NCI-H446 (cell line): ENCODE measurements around the gene TMPRSS5.
"Not testable (repeated sequence)": the region's sequence is repeated elsewhere in the genome, so short reads cannot be mapped to it uniquely, and the experiment has no call there.

ENCODE experiments used
- DNase-seq, 2 experiments: peaks; one replicate each; lab custom pipeline; 2025; lab: John Stamatoyannopoulos, UW

Gene TMPRSS5

DNA sequence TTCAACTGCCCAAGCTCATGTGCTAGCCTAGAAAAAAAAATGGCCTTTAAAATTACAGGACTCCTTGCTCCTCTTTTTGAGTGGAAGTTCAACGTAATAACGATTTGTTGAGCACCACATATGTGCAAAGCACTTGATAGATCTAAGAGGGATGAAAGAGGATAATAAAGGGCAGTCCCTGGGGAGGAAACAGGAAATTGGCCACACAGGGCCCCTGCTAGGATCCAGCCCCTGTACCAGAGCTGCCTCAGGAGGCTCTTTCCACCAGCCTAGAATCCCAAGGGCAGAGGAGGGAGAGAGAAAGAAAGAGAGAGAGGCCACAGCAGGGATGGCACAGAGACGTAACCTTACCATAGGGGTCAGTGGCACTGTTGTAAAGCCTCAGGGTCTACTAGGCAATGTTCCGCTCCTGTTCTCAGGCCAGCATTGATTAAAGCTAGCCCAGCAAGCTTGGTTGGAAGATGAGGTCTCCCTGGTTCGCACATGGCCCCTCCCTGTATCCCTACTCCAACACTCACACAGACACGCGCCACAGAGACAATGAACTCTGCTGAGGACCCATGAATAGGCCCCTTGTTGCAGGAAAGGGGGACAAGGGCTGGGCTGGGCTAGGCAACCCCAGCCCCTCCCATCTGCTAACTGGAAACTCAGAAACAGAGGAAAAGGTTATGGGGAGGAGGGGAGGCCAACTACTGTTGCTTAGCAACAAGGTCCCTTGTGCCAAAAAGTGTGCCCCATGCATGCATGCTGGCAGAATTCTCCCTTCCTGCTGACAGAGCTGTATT, at the start of gene TMPRSS5:
Gene TMPRSS5, minus strand, starts transcription at position 438 of the 785 bp plus-strand sequence. Its CDS starts 84 bp downstream, at position 354.
- no peak for DNase-seq

DNA sequence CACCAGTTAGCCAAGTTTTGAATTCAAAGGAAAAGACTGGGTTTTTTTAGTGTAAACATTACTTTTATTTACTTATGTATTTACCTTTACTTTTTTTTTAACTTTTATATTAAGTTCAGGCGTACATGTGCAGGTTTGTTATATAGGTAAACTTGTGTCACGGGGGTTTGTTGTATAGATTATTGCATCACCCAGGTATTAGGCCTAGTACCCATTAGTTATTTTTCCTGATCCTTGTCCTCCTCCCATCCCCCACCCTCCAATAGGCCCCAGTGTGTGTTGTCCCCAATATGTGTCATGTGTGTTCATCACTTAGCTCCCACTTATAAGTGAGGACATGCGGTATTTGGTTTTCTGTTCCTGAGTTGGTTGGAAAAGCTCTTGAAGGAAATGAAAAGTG, 46.8 kb upstream of the TMPRSS5 start:
- no peak for DNase-seq

DNA sequence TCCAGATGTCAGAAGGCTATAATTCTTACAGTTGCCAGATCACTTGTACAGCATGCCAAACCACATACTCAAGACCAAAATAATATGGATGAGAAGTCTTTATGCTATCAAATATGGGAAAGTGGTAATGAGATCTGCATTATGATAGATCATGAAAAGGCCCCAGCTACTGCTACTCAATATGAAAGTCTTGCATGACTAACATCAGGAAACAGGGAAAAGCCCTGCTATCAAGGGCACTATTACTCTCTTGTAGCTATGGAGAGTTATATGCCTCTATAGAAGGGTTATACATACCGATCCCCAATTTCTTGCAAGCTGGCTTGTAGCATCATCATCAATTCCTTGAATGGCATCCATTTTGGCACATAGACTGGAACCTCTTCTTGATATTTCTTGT, 30.2 kb upstream of the TMPRSS5 start:
- no peak for DNase-seq

DNA sequence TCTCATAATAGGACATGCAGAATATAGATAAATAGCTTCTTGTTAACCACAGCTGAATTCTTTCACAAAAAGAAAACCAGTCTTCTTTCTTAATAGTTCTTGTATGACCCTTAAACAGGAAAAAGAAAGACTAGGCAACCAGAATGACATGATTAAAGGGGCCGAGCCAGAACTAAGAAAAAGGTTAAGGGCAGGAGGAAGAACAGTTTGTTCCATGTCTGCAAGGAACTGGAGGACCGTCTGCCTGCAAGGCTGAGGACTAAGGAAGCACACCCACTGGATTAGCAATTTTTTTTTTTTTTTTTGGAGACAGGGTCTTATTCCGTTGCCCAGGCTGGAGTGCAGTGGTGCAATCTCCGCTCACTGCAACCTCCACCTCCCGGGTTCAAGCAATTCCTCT, 26.0 kb upstream of the TMPRSS5 start:
- no peak for DNase-seq

DNA sequence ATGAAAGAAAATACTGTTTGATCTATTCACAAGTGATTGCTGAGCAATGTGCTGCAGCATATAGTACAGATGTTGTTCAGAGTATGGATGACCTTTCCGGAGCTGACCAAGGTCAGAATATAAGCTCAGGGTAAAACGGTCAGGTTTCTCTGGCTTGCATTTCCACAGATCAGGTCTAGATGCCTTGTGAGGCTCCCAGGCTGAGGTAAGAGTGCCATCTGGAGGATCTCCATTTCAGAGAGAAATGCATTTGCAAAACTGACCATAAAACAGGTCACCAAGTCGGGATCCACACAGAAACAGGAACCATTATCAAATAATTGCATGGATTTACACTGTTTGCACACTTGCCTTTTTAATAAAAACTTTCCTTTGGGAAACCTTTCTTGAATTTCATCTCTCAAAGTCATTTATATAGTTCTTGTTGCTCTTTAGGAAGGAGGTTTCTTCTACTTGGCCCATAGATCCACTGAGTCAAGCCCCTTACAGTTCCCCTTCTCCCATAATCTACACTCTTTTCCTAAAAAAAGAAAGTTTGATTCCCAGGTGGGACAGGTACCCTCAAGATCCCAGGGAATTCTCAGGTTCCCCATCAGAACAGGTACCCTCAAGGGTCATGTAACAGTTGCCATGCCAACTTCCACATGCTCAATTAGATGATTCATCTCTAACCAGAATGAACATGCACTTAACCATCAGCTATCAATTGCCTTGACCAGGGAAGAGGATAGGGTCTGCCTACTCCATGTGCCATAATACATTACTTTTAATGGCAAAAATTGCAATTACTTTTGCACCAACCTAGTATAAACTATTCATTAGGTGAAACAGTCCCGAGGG, 25.0 kb upstream of the TMPRSS5 start:
- DNase-seq, result peak in 1 of 2 experiments; percentile 41

DNA sequence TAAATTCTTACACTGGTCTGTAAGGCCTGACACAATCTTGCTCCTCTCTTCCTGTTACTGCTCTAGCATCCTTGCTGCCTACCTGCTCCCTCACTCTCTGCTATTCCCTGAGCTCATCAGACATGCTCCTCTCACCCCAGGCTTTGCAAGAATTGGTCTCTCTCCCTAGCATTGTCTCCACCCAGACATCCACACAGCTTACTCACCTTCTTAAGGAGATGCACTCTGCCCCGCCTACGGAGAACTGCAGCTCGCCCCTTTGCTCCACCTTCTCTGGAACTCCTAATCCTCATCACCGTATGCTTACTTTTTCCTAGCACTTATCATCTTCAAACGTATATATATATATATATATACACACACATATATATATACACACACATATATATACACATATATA, 23.3 kb upstream of the TMPRSS5 start:
- no peak for DNase-seq

DNA sequence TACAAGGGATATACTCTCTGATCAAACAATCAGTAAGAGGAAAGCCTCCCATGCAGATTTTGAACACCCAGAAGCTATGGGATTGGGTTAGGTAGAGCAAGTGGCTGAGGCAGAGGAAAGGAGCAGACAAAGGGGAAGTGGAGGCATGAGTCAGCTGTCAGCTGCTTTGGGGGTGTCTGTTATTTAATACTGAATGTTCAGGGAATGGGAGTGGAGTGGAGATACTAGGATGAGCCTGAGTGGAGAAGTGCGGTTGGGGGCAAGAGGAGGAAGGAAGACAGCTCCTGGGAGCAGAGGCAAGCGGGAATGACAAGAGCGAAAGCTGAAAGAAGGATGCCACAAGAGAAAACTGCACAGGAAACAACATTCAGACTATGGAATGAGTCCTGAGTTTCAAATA, 22.7 kb upstream of the TMPRSS5 start:
- no peak for DNase-seq

DNA sequence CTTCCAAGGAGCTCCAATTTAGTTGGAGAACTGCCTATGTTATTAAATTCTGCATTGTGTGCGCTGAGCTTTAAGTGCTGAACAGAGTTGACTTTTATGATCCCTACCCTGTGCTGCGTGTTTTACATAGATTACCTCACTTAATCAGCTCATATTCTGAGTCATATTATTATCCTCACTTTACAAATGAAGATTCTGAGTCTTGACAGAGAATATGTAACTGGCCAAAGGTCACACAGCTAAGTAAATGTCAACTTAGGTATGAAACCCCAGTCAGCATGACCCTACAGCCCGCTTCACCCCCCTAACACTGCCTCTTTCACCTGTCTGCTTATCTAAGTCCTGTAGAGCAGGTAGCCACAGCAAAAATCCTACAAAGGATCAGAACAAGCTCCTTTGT, 19.8 kb upstream of the TMPRSS5 start:
- no peak for DNase-seq

DNA sequence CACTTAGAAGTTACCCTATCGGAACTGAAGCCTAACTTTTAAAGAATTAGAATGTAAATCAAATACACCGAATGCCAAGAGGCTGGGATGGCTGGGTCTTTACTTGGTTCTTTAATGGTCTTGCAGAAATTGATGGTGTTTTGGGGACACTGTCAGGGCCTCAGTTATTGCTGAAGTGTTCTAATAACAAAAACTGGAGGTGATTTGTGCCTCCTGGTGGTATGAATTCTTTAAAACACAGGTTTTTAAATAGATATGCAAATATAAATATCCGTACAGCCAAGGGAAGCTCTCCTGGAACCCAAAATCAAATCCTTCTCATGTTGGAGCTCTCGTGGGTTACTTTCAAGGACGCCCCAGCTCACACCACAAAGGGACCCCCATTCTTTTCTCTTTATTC, 19.3 kb upstream of the TMPRSS5 start:
- no peak for DNase-seq

DNA sequence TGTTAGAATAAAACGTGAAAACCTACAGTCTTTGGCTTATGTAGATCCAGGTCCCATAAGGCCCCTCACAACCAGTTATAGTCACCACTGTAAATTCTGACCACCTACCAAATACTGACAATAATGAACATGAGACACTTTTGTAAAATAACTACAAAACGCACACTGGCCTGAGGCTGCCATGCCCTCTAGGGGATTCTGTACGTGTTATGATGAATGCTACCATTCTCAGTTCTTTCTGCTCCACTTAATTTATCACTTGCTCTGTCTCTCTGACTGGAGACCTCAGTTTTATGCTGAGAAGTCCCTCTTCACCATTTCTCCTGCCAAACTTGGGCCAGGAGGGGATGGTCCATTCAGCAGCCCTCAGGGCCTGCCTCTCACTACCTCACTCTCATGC, 18.7 kb upstream of the TMPRSS5 start:
- DNase-seq, result no peak

DNA sequence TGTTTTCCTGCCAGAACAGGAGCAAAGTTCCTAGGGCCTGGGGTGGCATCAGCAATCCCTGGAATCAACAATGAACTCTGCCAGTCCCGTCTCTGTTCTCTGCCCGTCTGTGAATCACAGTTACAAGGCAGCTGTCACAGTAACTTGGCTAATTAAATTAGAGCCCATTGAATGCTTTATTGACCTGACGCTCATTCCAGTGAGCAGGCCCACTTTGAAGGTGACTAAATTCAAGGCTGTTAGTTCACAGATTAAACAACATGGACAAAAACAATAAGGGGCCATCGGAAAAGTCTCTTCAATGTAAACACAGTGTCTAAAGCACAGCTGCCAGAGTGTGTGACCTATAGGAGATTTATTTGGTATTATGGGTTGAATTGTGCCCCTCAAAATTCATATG, 17.7 kb upstream of the TMPRSS5 start:
- DNase-seq, result peak in 1 of 2 experiments; percentile 25

DNA sequence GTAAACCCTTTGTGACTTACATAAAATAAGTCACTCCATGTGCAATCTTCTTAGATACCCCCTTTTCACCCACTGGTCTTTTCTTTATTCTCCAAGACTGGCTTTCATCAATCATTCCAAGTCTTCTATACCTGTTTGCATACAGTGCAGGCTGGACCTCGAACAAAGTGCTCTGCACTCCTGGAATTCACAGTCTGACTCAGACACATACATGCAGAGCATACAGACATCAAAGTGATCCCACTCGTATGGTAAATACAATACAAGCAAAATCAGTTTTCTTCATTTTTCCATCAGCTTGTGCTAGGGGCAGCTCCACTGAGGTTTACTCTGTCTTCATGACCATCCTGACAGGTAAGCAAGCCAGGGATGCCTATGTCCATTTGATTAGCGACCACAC, 16.8 kb upstream of the TMPRSS5 start:
- no peak for DNase-seq

DNA sequence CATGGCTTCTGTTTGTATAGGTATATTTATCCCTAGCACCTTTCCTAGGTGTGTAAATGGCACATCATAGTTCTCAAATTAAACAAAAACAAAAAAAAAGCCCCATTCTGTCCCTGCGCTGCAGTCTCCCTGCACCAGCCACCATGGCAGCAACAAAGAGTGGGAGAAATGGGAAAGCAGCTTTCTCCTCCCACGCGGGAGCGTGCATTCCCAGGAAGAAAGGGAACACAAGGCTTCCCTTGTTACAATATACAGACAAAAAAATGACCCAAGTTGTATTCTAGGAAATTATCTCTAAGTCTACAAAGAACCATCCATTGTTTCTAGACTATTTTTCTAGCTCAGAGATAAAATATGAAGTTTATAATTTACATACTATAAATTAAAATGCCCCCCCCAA, 16.1 kb upstream of the TMPRSS5 start:
- DNase-seq, result no peak

DNA sequence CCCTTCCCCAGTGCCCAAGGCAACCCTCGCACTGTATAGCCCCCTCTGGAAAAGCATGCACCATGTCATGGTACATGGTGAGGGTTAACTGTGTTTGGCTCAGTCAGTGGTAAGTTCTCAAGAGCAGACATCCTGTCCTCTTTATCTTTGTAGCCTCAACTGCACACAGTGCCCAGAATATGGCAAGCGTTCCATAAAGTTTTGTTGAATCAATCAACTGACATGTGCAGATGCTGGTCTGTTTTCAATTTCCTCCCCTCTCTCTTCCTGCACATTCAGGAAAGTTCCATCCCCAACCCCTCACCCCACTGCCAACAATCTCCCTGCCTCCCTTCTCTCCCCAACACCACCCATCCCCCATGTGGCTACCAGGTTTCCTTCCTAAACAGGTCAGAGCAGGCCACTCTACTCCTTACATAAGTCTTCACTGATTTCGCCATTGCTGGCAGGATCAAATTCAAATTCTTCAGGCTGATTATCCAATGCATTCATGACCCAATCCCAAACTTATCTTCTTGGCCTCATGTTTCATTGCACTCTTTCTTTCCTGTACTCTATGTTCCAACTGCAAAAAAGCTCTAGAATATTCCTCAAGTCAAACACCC, 15.5 kb upstream of the TMPRSS5 start:
- no peak for DNase-seq

DNA sequence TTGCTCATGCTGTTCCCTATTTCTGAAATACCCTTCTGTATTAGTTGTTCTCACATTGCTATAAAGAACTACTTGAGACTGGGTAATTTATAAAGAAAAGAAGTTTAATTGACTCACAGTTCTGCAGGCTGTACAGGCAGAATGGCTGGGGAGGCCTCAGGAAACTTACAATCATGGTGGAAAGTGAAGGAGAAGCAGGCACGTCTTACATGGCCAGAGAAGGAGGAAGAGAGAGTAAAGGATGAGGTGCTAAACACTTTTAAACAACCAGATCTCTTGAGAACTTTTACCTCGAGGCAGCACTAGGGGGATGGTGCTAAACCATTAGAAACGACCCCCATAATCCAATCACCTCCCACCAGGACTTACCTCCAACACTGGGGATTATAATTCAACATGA, 14.4 kb upstream of the TMPRSS5 start:
- not testable (repeated sequence) for DNase-seq

DNA sequence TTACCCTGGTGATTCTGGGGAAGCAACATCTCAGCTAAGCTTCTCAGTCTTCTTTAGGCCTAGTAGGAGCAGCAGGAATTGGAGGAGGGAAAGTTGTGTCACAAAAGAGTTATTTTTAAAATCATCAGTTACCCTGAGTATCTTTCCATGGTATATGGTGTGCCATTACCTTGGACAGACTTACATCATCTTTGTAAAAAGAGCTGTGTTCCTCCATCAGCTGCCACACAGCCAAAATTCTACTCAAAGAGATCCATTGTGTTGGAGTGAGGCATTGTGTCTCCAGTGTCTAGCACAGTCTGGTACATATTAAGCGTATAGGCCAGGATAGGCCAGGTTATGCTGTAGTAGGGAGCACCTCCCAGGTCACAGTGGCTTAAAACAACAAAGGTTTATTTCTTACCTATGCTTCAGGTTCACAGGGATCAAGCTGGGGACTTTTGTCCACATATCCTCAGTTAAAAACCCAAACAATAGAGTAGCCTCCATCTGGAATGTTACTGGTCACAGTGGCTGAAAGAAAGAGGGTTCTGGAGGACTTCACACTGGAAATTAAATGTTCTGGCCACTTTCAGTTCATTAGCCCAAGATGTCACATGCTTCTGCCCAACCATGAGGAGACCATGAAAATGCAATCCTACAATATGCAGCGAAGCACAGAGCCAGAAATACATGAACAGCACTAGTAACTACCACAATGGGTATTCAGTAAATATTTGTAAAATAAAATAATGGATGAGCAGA, 9.9 kb upstream of the TMPRSS5 start:
- DNase-seq, result no peak

DNA sequence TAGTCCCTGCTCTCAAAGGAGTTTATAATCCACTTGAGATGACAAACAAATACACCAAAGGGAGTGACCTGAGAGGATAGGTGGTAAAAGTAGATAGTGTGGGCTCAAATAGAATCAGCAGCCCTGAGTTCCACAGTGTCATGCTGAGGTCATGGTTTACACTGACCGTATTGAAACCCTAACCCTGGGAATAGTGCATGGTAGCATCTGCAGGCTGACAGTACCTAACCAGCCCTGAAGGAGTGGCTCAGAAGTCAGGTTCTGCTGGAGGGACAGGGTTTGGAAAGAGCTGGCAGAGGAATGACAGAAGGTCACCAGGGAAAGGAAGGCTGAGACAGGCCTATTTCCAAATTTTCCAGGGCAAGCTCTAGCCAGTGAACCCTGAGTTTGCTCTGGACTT, 9.2 kb upstream of the TMPRSS5 start:
- DNase-seq, result no peak

DNA sequence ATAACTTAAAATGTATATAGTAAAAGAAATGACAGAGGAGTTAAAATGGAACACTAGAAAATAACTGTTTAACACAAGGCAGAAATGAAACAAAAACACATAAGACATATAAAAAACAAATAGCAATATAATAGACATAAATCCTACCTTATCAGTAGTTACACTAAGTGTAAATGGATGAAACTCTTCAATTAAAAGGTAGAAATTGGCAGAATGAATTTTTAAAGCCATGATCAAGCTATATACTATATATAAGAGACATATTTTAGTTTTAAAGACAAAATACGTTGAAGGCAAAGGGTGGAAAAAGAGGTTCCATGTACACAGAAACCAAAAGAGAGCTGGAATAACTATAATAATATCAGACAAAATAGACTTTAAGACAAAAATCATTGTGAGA, 4.9 kb upstream of the TMPRSS5 start:
- DNase-seq, result no peak

DNA sequence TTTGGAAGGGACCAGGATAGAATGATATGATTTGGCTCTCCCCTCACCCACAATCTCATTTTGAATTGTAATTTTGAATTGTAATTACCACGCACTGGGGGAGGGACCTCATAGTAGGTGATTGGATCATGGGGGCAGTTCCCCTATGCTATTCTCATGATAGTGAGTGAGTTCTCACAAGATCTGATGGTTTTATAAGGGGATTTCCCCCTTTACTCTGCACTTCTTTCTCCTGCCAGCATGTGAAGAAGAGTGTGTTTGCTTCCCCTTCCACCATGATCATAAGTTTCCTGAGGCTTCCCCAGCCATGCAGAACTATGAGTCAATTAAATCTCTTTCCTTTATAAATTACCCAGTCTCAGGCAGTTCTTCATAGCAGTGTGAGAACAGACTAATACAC, 2.6 kb downstream of the TMPRSS5 start:
- not testable (repeated sequence) for DNase-seq

DNA sequence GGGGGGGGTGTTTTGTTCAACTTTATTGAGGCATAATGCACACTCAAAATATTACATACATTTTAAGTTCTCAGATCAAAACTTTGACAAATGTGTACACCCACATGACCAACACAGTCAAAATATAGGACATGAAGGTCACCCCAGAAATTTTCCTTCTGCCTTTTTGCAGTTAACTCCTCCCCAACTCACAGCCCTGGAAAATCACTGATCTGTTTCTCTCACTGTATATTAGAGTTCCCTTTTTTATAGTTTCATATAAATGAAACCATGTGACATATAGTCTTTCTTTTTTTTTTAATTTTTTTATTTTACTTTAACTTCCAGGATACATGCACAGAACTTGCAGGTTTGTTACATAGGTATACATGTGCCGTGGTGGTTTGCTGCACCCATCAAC, 4.6 kb downstream of the TMPRSS5 start:
- no peak for DNase-seq

DNA sequence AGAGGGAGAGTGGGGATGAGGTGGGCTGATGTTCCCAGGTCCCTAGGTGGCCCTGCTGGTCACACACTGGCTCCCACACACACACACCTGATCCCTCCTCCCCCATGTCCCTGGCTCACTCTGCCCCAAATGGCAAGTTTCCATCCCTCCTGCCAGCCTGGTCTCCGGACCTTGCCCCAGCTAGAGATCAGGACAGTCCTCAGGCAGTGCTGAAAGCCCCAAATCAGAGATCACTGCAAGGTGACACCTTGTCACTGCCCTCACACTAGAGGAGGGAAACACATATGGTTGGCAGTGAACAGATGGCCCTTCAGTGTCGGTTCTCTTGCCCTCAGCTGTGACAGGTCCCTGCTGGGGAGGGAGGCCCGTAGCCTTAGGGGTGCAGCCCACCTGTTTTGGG, 7.6 kb downstream of the TMPRSS5 start:
- DNase-seq, result no peak

DNA sequence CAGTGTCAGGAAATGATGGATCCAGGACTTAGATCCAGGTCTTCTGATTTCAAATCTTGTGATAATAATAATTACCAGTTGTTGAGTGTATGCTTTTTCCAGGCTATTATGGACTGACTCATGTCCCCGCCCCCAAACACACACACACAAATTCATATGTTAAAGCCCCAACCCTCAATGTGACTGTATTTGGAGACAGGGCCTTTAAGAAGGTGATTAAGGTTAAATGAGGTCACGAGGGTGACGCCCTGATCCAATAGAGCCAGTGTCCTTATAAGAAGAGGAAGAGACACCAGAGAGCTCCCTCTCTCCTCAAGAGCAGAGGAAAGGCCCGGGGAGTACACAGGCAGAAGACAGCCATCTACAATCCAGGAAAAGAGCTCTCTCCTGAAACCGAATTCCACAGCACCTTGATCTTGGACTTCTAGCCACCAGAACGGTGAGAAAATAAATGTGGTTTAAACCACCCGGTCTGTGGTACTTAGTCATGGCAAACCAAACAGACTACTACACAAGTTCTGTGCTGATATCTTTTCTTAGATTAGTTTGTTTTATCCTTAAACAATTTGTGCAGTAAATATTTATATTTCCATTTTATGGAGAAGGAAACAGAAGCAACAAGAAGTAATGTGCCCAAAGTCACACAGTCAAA, 8.2 kb downstream of the TMPRSS5 start:
- DNase-seq, result no peak
